NCI-H2081 treated with DMSO at 0.1 percent for 48 hours (cell line): Measurements from ENCODE around the gene PHTF2.

ENCODE experiments used
- DNase-seq: peaks from one replicate; lab custom pipeline; 2025; lab: John Stamatoyannopoulos, UW

The PHTF2 gene

DNA sequence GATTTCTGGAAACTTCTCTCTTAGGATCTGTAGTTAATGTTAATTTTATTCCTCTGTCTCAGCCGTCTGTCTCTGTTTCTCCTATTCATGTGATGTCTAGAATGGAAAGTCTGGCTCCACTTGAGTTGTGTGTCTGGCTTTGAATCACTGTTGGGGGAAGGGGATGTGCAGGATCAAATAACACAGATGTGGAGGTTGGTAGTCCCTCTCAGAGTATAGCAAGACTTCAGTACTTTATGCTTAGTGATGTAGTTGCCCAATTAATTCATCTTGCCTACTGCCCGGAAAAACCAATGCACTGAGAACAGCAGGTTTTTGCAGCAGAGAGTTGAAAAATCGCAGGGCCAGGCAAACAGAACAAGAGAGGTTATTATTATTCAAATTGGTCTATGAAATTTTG is 79.2 kb downstream of the PHTF2 start:
- DNase-seq = no peak

GRCh38 chr7:77878500-77878899 is 79.9 kb downstream of the PHTF2 start:
- DNase-seq = no peak

DNA sequence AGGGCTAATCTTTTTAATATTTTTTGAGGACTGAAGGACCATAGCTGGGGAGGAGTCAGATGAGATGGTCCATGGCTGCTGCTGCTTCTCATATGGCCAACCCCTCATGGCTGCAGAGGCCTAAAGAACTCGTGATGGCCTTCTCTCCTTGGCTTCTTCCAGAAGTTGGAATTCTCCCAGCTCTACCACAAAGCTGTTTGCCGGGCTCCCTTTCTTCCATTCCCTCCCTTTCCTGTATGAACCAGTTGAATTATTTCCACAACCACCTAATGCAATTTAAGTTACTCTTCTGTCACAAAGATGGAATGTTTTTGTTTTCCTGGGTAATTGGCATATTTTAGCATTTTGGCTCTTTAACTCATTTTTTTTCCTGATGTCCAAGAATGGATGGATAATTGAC is 80.7 kb downstream of the PHTF2 start:
- DNase-seq = no peak

DNA sequence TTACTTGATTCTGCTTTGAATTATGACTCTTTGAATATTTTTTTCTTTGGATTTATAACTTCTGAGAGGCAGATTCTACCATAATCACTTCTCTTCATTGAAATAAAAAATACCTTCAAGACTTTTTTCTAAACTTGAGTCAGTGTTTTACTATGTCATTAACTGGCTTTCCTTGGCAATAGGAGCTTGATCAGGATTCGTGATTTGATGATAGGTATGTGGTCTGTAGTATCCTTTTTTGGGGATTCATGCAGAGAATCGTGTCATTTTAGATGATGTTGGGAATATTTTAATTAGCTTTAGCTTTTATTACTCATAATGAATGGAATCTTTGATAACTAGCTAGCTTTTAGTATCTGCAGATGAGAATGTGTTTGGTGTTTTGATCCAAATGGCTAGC is 83.3 kb downstream of the PHTF2 start:
- DNase-seq = no peak

DNA sequence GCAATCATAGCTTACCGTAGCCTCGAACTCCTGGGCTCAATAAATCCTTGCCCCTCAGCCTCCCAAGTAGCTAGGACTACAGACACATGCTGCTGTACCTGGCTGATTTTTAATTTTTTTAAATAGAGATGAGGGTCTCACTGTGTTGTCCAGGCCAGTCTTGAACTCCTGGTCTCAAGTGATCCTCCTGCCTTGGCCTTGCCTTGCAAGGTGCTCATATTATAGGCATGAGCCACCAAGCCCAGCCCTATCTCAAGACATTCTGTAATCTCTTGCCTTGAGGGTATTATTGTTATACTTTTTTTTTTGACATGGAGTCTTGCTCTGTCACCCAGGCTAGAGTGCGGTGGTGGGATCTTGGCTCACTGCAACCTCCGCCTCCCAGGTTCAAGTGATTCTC is 86.6 kb downstream of the PHTF2 start:
- DNase-seq = no peak

DNA sequence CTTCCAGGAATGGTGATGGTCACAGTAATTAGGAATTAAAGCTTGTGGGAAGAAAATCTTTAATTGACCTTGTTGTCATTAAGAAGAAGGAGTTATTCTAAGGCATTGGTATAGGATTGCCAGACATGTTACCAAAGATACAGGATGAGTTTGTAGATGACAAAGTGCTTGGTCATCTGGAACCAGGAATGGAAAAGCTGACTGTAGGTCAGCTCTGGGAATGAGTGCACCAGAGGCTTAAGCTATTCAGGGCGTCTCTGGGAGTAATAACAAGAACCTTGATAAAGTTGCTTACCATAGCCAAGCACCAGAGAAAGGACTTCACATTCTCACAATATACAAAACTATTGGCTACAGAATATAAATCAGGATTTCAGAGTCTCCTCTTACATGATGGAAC is 89.0 kb downstream of the PHTF2 start:
- no peak for DNase-seq

DNA sequence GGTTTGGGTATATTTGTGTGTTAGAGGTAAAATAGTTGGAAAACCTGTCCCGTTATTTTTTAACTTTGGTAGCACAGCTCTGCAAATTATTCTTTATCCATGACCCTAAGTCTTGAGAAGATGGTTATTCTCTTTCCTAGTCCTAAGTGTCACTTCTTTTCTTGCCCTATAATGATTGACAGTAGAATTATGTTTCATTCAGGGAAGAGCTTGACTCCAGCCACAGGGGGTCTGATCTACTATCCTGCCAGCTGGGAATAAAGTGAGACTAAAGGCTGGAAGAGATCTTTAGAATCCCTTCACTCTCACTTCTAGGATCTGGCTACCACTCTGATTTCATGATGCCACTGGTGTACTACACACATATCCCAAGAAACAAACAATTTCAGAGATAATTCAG is 90.4 kb downstream of the PHTF2 start:
- DNase-seq = no peak

DNA sequence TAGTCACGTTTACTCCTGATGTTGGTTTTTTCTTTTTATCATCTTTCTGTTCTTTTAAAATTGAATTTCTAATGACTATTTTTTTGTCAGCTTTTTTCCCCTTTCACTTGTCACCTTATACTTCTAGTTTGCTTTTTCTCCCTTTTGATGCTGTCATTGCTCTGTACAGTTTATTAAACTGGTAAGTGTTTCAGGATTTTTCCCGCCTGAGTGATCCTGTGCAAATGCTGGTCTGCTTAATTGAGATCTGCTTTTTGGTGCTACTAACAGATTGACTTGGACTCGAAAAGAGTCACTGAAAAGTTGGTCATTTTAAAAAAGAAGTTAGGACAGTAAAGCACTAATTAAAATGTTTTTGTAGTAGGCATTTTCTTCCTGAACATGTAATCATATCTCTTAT is 95.2 kb downstream of the PHTF2 start:
- no peak for DNase-seq

DNA sequence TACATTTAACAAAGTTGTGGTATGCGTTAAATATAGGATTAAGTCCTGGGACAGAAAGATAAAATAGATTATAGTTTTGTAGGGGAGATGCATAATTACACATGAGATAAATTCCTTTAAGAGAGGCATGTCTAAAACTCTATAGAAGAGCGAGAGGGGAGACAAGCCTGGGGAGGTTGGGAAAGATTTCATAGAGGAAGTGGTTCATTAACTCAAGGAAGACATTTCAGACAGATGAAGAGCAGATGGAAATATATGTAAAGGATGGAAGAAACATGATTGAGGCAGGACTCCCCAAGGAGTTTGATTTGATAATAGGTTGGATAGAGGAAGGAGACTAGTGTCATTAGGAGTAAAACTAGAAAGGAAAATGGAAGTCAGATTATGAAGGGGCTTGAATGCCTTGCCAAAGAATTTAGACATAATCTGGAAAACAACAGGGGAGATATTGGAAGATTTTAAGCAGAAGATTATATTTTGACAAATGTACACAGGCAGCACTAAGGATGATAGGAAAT is 96.1 kb downstream of the PHTF2 start:
- DNase-seq = no peak

DNA sequence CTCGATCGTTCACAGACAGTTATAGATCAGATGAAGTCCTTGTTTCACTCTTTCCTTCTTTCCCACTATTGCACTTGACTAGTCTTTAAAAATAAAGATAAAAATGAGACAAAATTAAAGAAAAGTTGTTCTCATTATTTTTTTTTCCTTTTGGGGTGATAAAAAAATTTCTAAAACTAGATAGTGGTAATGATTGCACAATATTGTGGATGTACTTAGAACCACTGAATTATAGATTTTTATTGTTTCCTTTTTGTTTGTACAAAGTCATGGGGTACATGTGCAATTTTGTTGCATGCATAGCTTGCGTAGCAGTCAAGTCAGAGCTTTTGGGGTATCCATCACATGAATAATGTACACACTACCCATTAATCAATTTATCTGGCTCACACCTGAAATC is 97.3 kb downstream of the PHTF2 start:
- DNase-seq = no peak

GRCh38 chr7:77897004-77897547 is 98.5 kb downstream of the PHTF2 start:
- no peak for DNase-seq

GRCh38 chr7:77899516-77899915 is 100.9 kb downstream of the PHTF2 start:
- DNase-seq = no peak

DNA sequence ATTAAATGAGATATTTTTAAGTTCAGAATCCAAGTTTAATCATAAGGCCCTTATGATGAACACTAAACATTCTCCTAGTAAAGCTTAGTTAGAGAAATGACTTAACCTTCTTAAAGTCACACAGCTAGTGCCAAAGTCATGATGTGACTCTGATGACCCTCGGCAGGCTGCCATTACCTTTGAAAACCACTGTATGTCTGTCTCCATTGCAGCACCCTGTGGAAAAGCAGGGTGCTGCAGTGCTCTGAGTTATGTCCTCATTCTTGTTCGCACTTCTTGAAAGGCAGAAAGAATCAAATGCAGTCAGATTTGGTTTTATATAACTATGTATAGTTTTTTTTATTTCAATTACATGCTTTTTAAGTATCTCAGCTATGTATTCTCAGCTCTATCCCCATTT is 105.0 kb downstream of the PHTF2 start:
- no peak for DNase-seq

GRCh38 chr7:77904252-77904651 is 105.7 kb downstream of the PHTF2 start:
- DNase-seq = no peak

GRCh38 chr7:77907281-77907680 is 108.7 kb downstream of the PHTF2 start:
- no peak for DNase-seq

- no peak for DNase-seq
Observed at GRCh38 chr7:77908664-77909063, 110.1 kb downstream of the PHTF2 start.

DNA sequence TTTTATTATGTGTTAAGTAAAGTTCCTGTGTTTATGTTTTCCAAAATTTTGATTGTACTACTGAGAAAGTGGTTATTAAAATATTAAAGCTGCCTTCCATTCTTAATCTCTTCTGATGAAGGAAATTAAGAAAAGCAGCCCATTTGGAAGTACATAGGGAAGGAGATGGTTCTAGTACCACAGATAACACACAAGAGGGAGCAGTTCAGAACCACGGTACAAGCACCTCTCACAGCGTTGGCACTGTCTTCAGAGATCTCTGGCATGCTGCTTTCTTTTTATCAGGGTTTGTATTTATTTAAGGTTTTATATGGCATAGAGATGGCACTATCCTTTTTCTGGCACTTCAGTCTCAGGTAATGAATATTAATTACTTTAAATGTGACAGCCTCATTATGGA is 111.6 kb downstream of the PHTF2 start:
- no peak for DNase-seq

- DNase-seq = no peak
Observed at GRCh38 chr7:77912293-77912692, 113.7 kb downstream of the PHTF2 start.

GRCh38 chr7:77913977-77914607 is 115.5 kb downstream of the PHTF2 start:
- no peak for DNase-seq

DNA sequence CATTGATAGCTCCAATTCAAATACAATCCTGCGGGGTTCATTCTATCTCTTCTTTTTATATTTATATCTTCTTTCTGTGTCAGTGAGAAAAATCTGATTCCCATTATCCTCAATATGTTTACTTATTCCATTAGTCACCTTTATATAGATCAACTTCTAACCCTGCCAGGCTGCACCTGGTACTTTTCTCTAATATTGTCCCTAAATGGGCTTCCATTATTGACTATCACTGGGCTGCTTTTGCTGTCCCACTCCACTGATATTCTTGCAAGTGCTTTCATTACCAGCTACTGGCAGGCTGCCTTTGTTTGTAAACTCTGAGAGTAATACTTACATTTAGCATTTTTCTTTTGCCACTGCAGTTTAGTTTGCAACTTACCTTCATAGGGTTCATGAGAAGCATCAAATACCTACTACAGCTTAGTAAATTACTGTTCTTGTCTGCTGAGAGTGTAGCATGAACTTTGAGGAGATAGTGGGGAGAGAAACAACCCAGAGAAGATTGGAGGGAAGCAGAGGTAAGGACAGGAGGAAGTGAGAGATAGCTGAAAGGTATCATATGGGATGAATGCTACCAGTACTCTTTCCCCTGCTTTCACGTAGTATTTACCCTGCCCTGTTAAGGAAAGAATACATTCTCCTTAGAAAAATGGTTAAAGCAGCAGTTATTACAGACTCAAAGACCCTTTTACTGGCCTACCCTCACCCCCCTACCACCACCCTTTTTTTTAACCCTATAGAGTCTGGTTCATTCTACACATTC is 119.1 kb downstream of the PHTF2 start:
- DNase-seq = peak; percentile 76

GRCh38 chr7:77918676-77919075 is 120.1 kb downstream of the PHTF2 start:
- no peak for DNase-seq

DNA sequence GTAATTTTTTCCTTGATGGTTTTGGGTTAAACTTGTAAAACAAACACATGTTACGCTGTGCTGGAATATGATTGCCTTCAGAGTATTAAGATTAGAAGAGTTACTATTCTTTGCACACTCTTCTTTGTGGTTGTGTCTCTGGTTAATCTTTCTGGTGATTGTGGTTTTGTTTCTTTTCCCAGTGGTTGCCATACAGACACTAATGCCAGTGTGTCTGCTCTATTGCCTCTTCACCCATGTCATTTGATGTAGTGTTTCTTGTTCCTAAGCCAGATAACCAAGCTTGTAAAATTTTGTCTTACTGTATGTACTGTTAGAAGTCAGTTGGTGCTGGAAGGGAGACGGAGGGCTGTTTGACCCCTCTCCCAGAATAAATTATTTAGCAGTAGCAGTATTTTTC is 124.8 kb downstream of the PHTF2 start:
- DNase-seq = no peak

DNA sequence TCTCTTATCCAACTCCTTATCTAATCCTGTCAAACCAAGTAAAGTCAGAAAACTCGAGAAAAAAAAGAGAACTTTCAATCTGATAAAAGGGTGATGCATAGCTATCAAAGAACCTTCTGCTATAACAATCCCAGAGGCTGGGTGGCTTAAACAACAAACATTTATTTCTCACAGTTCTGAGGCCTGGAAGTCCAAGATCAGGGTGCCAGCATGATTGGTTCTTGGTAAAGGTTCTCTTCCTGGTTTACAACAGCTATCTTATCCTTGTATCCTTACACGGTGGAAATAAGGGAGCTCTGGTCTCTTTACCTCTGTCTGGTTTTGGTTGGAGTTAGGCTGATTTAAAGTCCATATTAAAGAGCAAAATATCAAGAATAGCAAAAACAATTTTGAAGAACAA is 131.9 kb downstream of the PHTF2 start:
- DNase-seq = no peak
